SKM-1 treated with dmso at 0.1 percent for 144 hours (cell line): Measurements from ENCODE around the gene COPZ2.
"Not testable (repeated sequence)": the region's sequence is repeated elsewhere in the genome, so short reads cannot be mapped to it uniquely, and the experiment has no call there.

Source experiments
- DNase-seq: peaks from one replicate; lab custom pipeline; 2025; ENCODE audit not compliant: unreplicated experiment; lab: John Stamatoyannopoulos, UW

Gene COPZ2

GRCh38 chr17:48031966-48032365 is 5.6 kb downstream of the COPZ2 start:
- no peak for DNase-seq

- no peak for DNase-seq
These were observed 7.1 kb downstream of the COPZ2 start for GRCh38 chr17:48030531-48030930.

GRCh38 chr17:48028736-48029135 is 8.9 kb downstream of the COPZ2 start:
- DNase-seq: no peak

- no peak for DNase-seq
These were observed 10.1 kb downstream of the COPZ2 start for GRCh38 chr17:48027322-48027981.

GRCh38 chr17:48026502-48027321 is 10.9 kb downstream of the COPZ2 start:
- DNase-seq: peak; percentile 52

- no peak for DNase-seq
These were observed 11.6 kb downstream of the COPZ2 start for GRCh38 chr17:48025904-48026501.

- peak; percentile 88 for DNase-seq
These were observed 12.3 kb downstream of the COPZ2 start for GRCh38 chr17:48025040-48025903.

- DNase-seq: peak; percentile 53
These were observed 13.2 kb downstream of the COPZ2 start for GRCh38 chr17:48024149-48025039.

- peak; percentile 29 for DNase-seq
These were observed 14.0 kb downstream of the COPZ2 start for GRCh38 chr17:48023400-48024148.

- no peak for DNase-seq
These were observed 14.7 kb downstream of the COPZ2 start for GRCh38 chr17:48022901-48023300.

GRCh38 chr17:48021934-48022333 is 15.7 kb downstream of the COPZ2 start:
- peak; percentile 34 for DNase-seq

- not testable (repeated sequence) for DNase-seq
These were observed 19.8 kb downstream of the COPZ2 start for GRCh38 chr17:48017817-48018158.

GRCh38 chr17:48016112-48016511 is 21.5 kb downstream of the COPZ2 start:
- no peak for DNase-seq

- no peak for DNase-seq
These were observed 22.9 kb downstream of the COPZ2 start for GRCh38 chr17:48014595-48015111.

GRCh38 chr17:48013876-48014594 is 23.6 kb downstream of the COPZ2 start:
- no peak for DNase-seq

GRCh38 chr17:48012654-48013053 is 24.9 kb downstream of the COPZ2 start:
- DNase-seq: no peak

- DNase-seq: no peak
These were observed 25.5 kb downstream of the COPZ2 start for GRCh38 chr17:48012151-48012520.

- peak; percentile 30 for DNase-seq
These were observed 26.0 kb downstream of the COPZ2 start for GRCh38 chr17:48011405-48012150.
